ACC112 (cell line): Measurements from ENCODE around the gene COX7A1.
A peak's percentile ranks its signal among the peaks of the same experiment; 100 is the strongest.

ENCODE experiments used
- H2AFZ ChIP-seq: fragments of 200-600 bp; sonication (generic); one replicate; pipeline ENCODE4 v1.6.0; 2017; ENCODE audit warnings: antibody characterized with exemption, low read length; ENCODE audit not compliant: unreplicated experiment
- H3K27ac ChIP-seq: fragments of 200-600 bp; sonication (generic); 2 replicates; pipeline ENCODE4 v1.5.1; 2014; ENCODE audit warnings: low read depth, mild to moderate bottlenecking, antibody characterized with exemption, low read length, moderate library complexity
- H3K27me3 ChIP-seq: fragments of 200-600 bp; sonication (generic); 2 replicates; pipeline ENCODE4 v1.6.1; 2014; ENCODE audit warnings: mild to moderate bottlenecking, antibody characterized with exemption, low read length, moderate library complexity, mixed read lengths; ENCODE audit not compliant: insufficient read depth
- H3K36me3 ChIP-seq: fragments of 200-600 bp; sonication (generic); 2 replicates; pipeline ENCODE4 v1.6.1; 2016; ENCODE audit warnings: mild to moderate bottlenecking, antibody characterized with exemption, low read length, moderate library complexity, mixed read lengths; ENCODE audit not compliant: insufficient read depth
- H3K4me1 ChIP-seq: fragments of 200-600 bp; sonication (generic); one replicate; pipeline ENCODE4 v1.6.1; 2016; ENCODE audit warnings: low read length, mixed read lengths; ENCODE audit not compliant: insufficient read depth, unreplicated experiment, control insufficient read depth
- H3K4me3 ChIP-seq: fragments of 200-600 bp; sonication (generic); 2 replicates; pipeline ENCODE4 v1.5.1; 2014; ENCODE audit warnings: mild to moderate bottlenecking, low read depth, low read length
- H3K79me2 ChIP-seq: fragments of 200-600 bp; sonication (generic); one replicate; pipeline ENCODE4 v1.6.0; 2016; ENCODE audit warnings: low read length; ENCODE audit not compliant: control insufficient read depth, unreplicated experiment, insufficient read depth

COX7A1 gene

DNA sequence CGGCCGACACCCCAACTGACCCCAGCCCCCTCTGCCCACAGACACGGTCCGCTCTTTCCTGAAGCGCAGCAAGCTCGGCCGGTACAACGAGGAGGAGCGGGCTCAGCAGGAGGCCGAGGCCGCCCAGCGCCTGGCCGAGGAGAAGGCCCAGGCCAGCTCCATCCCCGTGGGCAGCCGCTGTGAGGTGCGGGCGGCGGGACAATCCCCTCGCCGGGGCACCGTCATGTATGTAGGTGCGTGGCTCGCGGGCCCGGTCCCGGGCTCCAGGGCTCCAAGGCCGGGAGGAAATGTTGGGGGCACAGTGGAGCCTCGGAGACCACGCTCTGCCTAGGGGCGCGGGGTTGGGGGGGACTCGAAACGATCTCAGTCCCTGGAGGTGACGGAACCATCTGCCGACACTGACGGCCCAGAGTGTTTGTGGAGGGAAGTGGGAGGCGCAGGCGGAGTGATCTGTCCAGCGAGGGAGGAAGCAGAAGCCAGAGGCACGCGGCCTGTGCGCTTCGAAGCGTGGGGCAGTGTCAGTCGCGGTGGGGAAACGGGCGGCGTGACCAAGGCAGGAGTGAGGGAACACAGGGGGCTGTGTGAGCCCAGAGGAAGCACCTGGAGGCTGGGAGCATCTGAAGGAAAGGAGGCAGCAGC is 30.6 kb downstream of the COX7A1 start:
- peaks cover 3% of the 10 kb centered on the region for H3K79me2 ChIP-seq
- H3K36me3 ChIP-seq: no peaks in the 10 kb centered on the region
- H2AFZ ChIP-seq: no peak overlapping the region
- no peaks in the 10 kb centered on the region for H3K4me1 ChIP-seq
- H3K4me3 ChIP-seq: no peak overlapping the region
- H3K27ac ChIP-seq: no peak overlapping the region
- H3K27me3 ChIP-seq: no peaks in the 10 kb centered on the region

DNA sequence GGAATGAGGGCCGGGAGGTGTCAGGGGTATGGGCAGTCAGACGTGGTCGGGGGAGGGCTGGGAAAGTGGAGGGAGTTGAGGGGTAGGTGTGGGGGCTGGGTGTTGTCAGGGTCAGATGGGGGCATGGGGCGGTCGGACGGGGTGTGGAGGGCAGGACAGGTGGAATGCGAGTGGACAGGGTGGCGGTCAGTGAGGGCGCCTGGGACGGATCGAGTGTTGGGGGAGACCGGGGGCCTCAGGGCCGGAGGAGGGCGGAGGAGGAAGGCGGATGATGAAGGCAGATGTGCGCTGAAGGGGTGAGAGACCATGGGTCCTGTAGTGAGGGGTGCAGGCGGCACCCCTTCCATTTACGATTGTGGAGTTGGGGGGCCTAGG is 31.3 kb downstream of the COX7A1 start:
- Histone ChIP-seq H3K4me3 (no peak overlapping the region), H2AFZ (no peak overlapping the region), H3K27me3 (no peaks in the 10 kb centered on the region), H3K36me3 (no peaks in the 10 kb centered on the region), H3K27ac (no peak overlapping the region), H3K79me2 (peaks cover 8% of the 10 kb centered on the region), H3K4me1 (peaks cover 4% of the 10 kb centered on the region)

- Histone ChIP-seq H3K36me3 (no peaks in the 10 kb centered on the region), H3K4me3 (no peak overlapping the region), H3K27me3 (no peaks in the 10 kb centered on the region), H2AFZ (no peak overlapping the region), H3K79me2 (peaks cover 8% of the 10 kb centered on the region), H3K27ac (no peak overlapping the region), H3K4me1 (peaks cover 4% of the 10 kb centered on the region)
Measured at GRCh38 chr19:36120092-36120983, 31.9 kb downstream of the COX7A1 start.

GRCh38 chr19:36116344-36116637 is 36.0 kb downstream of the COX7A1 start:
- peak overlapping the region; percentile 93 for H3K4me3 ChIP-seq
- no peak overlapping the region for H3K27ac ChIP-seq
- peaks cover 8% of the 10 kb centered on the region for H3K79me2 ChIP-seq
- H2AFZ ChIP-seq: no peak overlapping the region
- no peaks in the 10 kb centered on the region for H3K36me3 ChIP-seq
- peaks cover 4% of the 10 kb centered on the region for H3K4me1 ChIP-seq
- no peaks in the 10 kb centered on the region for H3K27me3 ChIP-seq

DNA sequence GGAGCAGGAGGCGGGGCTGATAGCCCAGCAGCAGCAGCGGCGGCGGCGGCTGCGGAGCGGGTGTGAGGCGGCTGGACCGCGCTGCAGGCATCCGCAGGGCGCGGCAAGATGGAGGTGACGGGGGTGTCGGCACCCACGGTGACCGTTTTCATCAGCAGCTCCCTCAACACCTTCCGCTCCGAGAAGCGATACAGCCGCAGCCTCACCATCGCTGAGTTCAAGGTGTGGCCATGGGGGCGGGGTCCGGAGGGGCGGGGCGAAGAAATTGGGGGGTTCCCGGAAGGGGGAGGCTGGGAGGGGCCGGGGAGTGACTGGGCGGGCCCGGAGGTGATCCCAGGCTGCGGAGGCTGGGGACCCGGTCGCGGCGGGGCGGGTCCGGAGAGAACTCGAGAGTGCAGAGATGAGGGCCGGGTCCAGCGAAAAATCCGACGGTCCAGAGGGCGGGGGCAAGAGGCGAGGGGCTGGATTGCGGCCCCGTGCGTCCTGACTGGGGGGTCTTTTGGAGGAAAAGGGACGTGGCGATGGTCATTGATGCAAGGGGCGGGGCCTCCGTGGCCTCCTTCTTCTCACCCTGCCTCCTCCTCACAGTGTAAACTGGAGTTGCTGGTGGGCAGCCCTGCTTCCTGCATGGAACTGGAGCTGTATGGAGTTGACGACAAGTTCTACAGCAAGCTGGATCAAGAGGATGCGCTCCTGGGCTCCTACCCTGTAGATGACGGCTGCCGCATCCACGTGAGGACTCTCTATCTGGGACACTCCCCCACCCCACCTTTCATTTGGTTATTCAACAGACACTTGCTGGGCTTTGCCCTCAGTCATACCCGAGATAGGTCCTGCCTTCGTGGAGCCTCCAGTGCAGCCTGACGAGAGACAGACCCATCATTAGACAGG is 36.5 kb downstream of the COX7A1 start, which contains the start of gene TBCB:
Gene TBCB (plus strand): TSS at position 16 of the 891 bp plus-strand sequence. CDS start 93 bp downstream, at position 109.
- Histone ChIP-seq H3K27me3 (no peaks in the 10 kb centered on the region), H3K4me1 (peaks cover 4% of the 10 kb centered on the region), H3K27ac (peak within 1 kb of the TSS; percentile 61), H3K36me3 (no peaks in the 10 kb centered on the region), H3K79me2 (peaks cover 8% of the 10 kb centered on the region), H3K4me3 (peak within 1 kb of the TSS; percentile 93), H2AFZ (peak within 1 kb of the TSS; percentile 65)

GRCh38 chr19:36114721-36115452 is 37.4 kb downstream of the COX7A1 start, which contains the start of gene POLR2I:
POLR2I (minus strand) TSS chr19:36114875; CDS start chr19:36114856, 19 bp downstream.
- Histone ChIP-seq H3K4me1 (peaks cover 4% of the 10 kb centered on the region), H2AFZ (peak within 1 kb of the TSS; percentile 65), H3K27ac (peak within 1 kb of the TSS; percentile 61), H3K4me3 (peak within 1 kb of the TSS; percentile 93), H3K36me3 (no peaks in the 10 kb centered on the region), H3K27me3 (no peaks in the 10 kb centered on the region), H3K79me2 (peaks cover 8% of the 10 kb centered on the region)

- Histone ChIP-seq H3K36me3 (no peaks in the 10 kb centered on the region), H3K27ac (peak overlapping the region; percentile 61), H3K79me2 (peaks cover 8% of the 10 kb centered on the region), H3K4me1 (peaks cover 4% of the 10 kb centered on the region), H3K27me3 (no peaks in the 10 kb centered on the region), H2AFZ (peak overlapping the region; percentile 65), H3K4me3 (peak overlapping the region; percentile 93)
Measured at GRCh38 chr19:36113894-36114720, 38.1 kb downstream of the COX7A1 start.

DNA sequence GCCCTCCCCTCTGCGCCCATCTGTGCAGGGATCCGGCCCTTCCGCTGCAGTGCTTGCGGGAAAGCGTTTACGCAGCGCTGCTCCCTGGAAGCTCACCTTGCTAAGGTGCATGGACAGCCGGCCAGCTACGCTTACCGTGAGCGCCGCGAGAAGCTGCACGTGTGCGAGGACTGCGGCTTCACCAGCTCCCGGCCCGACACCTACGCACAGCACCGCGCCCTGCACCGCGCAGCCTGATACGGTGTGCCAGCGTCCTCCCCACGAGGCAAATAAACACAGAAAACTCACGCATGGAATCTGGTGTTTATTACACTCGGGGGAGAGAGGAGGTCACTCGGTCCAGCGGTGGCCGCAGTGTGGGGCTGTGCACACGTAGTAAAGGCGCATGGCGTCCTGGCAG is 38.8 kb downstream of the COX7A1 start:
- Histone ChIP-seq H3K27ac (no peak overlapping the region), H3K79me2 (peaks cover 8% of the 10 kb centered on the region)

GRCh38 chr19:36112678-36113077 is 39.6 kb downstream of the COX7A1 start:
- no peaks in the 10 kb centered on the region for H3K36me3 ChIP-seq
- no peaks in the 10 kb centered on the region for H3K27me3 ChIP-seq
- H3K79me2 ChIP-seq: peaks cover 8% of the 10 kb centered on the region
- H2AFZ ChIP-seq: no peak overlapping the region
- peaks cover 4% of the 10 kb centered on the region for H3K4me1 ChIP-seq
- no peak overlapping the region for H3K27ac ChIP-seq
- no peak overlapping the region for H3K4me3 ChIP-seq

More for the DNA sequence above, 38.8 kb downstream of the COX7A1 start:
- H3K36me3 ChIP-seq: no peaks in the 10 kb centered on the region
- H3K4me3 ChIP-seq: peak overlapping the region; percentile 93
- peaks cover 4% of the 10 kb centered on the region for H3K4me1 ChIP-seq
- H3K27me3 ChIP-seq: no peaks in the 10 kb centered on the region
- no peak overlapping the region for H2AFZ ChIP-seq
